ENCODE measurements around the gene NAIF1.

GRCh38 chr9:128068386-128069205 is 1.5 kb upstream of the NAIF1 start:
- no peak for TF ChIP-seq CTCF (IDR thresholded peaks at IDR 0.05)
- TF ChIP-seq, protein P1, sequence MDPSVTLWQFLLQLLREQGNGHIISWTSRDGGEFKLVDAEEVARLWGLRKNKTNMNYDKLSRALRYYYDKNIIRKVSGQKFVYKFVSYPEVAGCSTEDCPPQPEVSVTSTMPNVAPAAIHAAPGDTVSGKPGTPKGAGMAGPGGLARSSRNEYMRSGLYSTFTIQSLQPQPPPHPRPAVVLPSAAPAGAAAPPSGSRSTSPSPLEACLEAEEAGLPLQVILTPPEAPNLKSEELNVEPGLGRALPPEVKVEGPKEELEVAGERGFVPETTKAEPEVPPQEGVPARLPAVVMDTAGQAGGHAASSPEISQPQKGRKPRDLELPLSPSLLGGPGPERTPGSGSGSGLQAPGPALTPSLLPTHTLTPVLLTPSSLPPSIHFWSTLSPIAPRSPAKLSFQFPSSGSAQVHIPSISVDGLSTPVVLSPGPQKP (IDR thresholded peaks at IDR 0.05; ENCODE audit: low read depth, low read length), result no peak

Measured in A549 (cell line).